Measurements from ENCODE around the gene CEPT1. TPM values are rescaled to one million over a fixed set of nuclear protein-coding genes. Genes with fewer than 3 reads are reported as not detected.

CEPT1 gene
- total and polyA plus RNA-seq, 2 of the 8 experiments (the other 6 are each of a cell fraction or from before 2014, with no cell fraction given), result 18.5 to 28.6 TPM

GRCh38 chr1:111148376-111148881 lies 8.4 kb downstream of the CEPT1 start:
- Histone ChIP-seq H3K4me2 (ENCODE audit: insufficient read depth in 1 of 2, low read depth in 2 of 2, low read length in 2 of 2) (no peak overlapping the region), H2BK20ac (ENCODE audit: low read length) (no peak overlapping the region), H2BK15ac (ENCODE audit: low read length) (no peak overlapping the region), H3K9me3 (ENCODE audit: insufficient read depth in 2 of 2, low read depth in 1 of 2, low read length in 1 of 2) (no peaks in the 10 kb centered on the region), H3K36me3 (ENCODE audit: control insufficient read depth in 2 of 4, insufficient read depth in 4 of 4, low read length in 3 of 4) (peaks cover 0 to 41% (median 11%) of the 10 kb centered on the region in 4 experiments; a peak in 5 of 8 replicates), H3K4ac (replicated peaks; ENCODE audit: insufficient read length, low read depth, low read length) (no peak overlapping the region), H4K8ac (ENCODE audit: extremely low read depth, insufficient read depth, low read length) (no peak overlapping the region), H2AK5ac (ENCODE audit: low read depth, low read length) (no peak overlapping the region), H3K14ac (ENCODE audit: insufficient read length) (no peak overlapping the region), H2AFZ (ENCODE audit: low read length) (no peak overlapping the region), H2BK120ac (replicated peaks; ENCODE audit: low read depth, low read length) (no peak overlapping the region), H3K79me2 (ENCODE audit: control insufficient read depth in 1 of 2, insufficient read depth in 2 of 2, low read length in 2 of 2) (peaks cover 3 to 59% of the 10 kb centered on the region in 2 experiments; a peak in 3 of 4 replicates), H3K27ac (ENCODE audit: low read depth, low read length) (no peak overlapping the region), H2BK5ac (ENCODE audit: low read depth, low read length) (no peak overlapping the region), H3K18ac (ENCODE audit: extremely low read depth, low read length) (no peak overlapping the region), H3K27me3 (replicated peaks in 1 of 4; ENCODE audit: control insufficient read depth in 3 of 4, extremely low read depth in 1 of 4, insufficient read depth in 3 of 4, low read length in 3 of 4) (no peaks in the 10 kb centered on the region), H3K56ac (replicated peaks; ENCODE audit: insufficient read length, low read depth, low read length) (no peak overlapping the region), H3K4me3 (ENCODE audit: extremely low read depth in 1 of 4, insufficient read depth in 2 of 4, low read depth in 3 of 4, low read length in 4 of 4) (no peak overlapping the region), H3K79me1 (ENCODE audit: low read depth, low read length) (0 out of 2 replicates have a peak, but pooled peaks cover 3% of the 10 kb centered on the region), H4K5ac (ENCODE audit: insufficient read length, low read depth, low read length) (no peak overlapping the region), H4K91ac (replicated peaks; ENCODE audit: insufficient read length, low read length) (no peak overlapping the region), H3K23me2 (ENCODE audit: low read depth, low read length) (no peaks in the 10 kb centered on the region; the same call in 1 of the 2 replicates), H3K23ac (ENCODE audit: insufficient read length) (no peak overlapping the region), H3K9ac (replicated peaks in 1 of 4; ENCODE audit: extremely low read depth in 1 of 4, low read depth in 3 of 4, low read length in 3 of 4) (no peak overlapping the region), H3K4me1 (replicated peaks in 1 of 4; ENCODE audit: control insufficient read depth in 3 of 4, insufficient read depth in 4 of 4, low read length in 3 of 4) (peaks cover 0 to 3% (median 0%) of the 10 kb centered on the region in 4 experiments; a peak in 2 of 7 replicates), H4K20me1 (replicated peaks in 1 of 2; ENCODE audit: control insufficient read depth in 1 of 2, insufficient read depth in 2 of 2, low read length in 2 of 2) (peaks cover 0 to 3% of the 10 kb centered on the region in 2 experiments), H2BK12ac (ENCODE audit: low read depth, low read length) (no peak overlapping the region)
- DNase-seq (ENCODE audit: low read depth in 1 of 2, low spot score in 2 of 2) (no peak), FAIRE-seq (no peak)
- WGBS, 2 experiments (ENCODE audit: extremely low coverage in 1 of 2, insufficient coverage in 1 of 2, insufficient read length in 1 of 2, insufficient replicate concordance in 2 of 2, low coverage in 1 of 2, low lambda C conversion rate in 2 of 2, missing lambda C conversion rate in 1 of 2), result 90% methylated on average over 2 of the region's 2 CpGs; no CpG with 5 or more reads in 1 of the 2 experiments
- POLR2A ChIA-PET (ENCODE audit: partially characterized antibody), result interaction anchor here (4.6 kb wide), 1 partner anchor 9 kb away, joined by 15 read pairs; the partner anchor contains the start of genes CEPT1 and DRAM2
- CTCF ChIA-PET (ENCODE audit: partially characterized antibody), result no interaction called here
- TF ChIP-seq CBX5 (IDR thresholded peaks at IDR 0.05; ENCODE audit: low read depth, low read length) (no peak), EP300 (IDR thresholded peaks at IDR 0.05; ENCODE audit: borderline replicate concordance in 1 of 2, low read depth in 2 of 2, low read length in 2 of 2) (no peak), MAX (IDR thresholded peaks at IDR 0.05) (no peak), CTCF (IDR thresholded peaks at IDR 0.05; ENCODE audit: control extremely low read depth in 1 of 3, insufficient read depth in 1 of 3, low read depth in 1 of 3, low read length in 3 of 3) (no peak), POLR2A (IDR thresholded peaks at IDR 0.05; ENCODE audit: control extremely low read depth in 1 of 2, low read depth in 2 of 2, low read length in 2 of 2) (no peak), HDAC6 (IDR thresholded peaks at IDR 0.05; ENCODE audit: low read depth, low read length) (no peak), SP1 (IDR thresholded peaks at IDR 0.05; ENCODE audit: low read depth, low read length) (no peak), JUND (IDR thresholded peaks at IDR 0.05; ENCODE audit: low read length) (no peak), RFX5 (IDR thresholded peaks at IDR 0.05; ENCODE audit: borderline replicate concordance, low read depth, low read length) (no peak), EZH2 (IDR thresholded peaks at IDR 0.05; ENCODE audit: low read depth, low read length, severe bottlenecking) (no peak), KDM4A (IDR thresholded peaks at IDR 0.05; ENCODE audit: low read depth, low read length, severe bottlenecking) (no peak)
